GM23338 (cell line): ENCODE data around the gene REX1BD. TPM values are rescaled to one million over a fixed set of nuclear protein-coding genes. Genes with fewer than 3 reads are reported as not detected.

Experiments used
- ATAC-seq: fragments of 200-7000 bp; cut with Tn5 transposase; 3 replicates; pipeline ENCODE4 v1.9.1; 2020
- DNase-seq: peaks from one replicate; pipeline ENCODE4 v3.0.0-alpha.2; 2015; ENCODE audit warnings: low spot score
- H2AFZ ChIP-seq: fragments of 200-600 bp; sonication (generic); 2 replicates; pipeline ENCODE4 v1.8.0; 2016; ENCODE audit warnings: antibody characterized with exemption, mild to moderate bottlenecking, moderate library complexity
- H3F3A ChIP-seq: fragments of 200-600 bp; sonication (generic); replicated peaks from 2 replicates; pipeline ENCODE4 v1.8.0; 2017; ENCODE audit warnings: antibody characterized with exemption, mixed run types, low read depth
- H3K27ac ChIP-seq: fragments of 200-600 bp; sonication (generic); 2 replicates; pipeline ENCODE4 v1.6.1; 2016; ENCODE audit warnings: low read depth
- H3K27me3 ChIP-seq: fragments of 200-600 bp; sonication (generic); 2 replicates; pipeline ENCODE4 v1.8.0; 2016; ENCODE audit warnings: mild to moderate bottlenecking, mixed run types, moderate library complexity; ENCODE audit not compliant: insufficient read depth
- H3K36me3 ChIP-seq: fragments of 200-600 bp; sonication (generic); 2 replicates; pipeline ENCODE4 v1.8.0; 2016; ENCODE audit warnings: mild to moderate bottlenecking; ENCODE audit not compliant: insufficient read depth
- H3K4me1 ChIP-seq: fragments of 200-600 bp; sonication (generic); 2 replicates; pipeline ENCODE4 v1.8.0; 2016; ENCODE audit warnings: mild to moderate bottlenecking, moderate library complexity; ENCODE audit not compliant: insufficient read depth
- H3K4me2 ChIP-seq: fragments of 200-600 bp; sonication (generic); 2 replicates; pipeline ENCODE4 v1.7.1; 2017; ENCODE audit warnings: mixed run types
- H3K4me3 ChIP-seq: fragments of 200-600 bp; sonication (generic); 2 replicates; pipeline ENCODE4 v1.6.1; 2016; ENCODE audit warnings: mixed run types
- H3K79me2 ChIP-seq: fragments of 200-600 bp; sonication (generic); replicated peaks from 2 replicates; pipeline ENCODE4 v1.8.0; 2017; ENCODE audit warnings: mild to moderate bottlenecking; ENCODE audit not compliant: insufficient read depth
- H3K9me2 ChIP-seq: fragments of 200-600 bp; sonication (generic); 2 replicates; pipeline ENCODE4 v1.8.0; 2017; ENCODE audit not compliant: insufficient read depth
- H4K20me1 ChIP-seq: fragments of 200-600 bp; sonication (generic); replicated peaks from 2 replicates; pipeline ENCODE4 v1.8.0; 2017; ENCODE audit warnings: mild to moderate bottlenecking; ENCODE audit not compliant: insufficient read depth
- H3K27ac Mint-ChIP-seq: 2 replicates; pipeline ENCODE4 v1.8.0; 2020; ENCODE audit warnings: inconsistent platforms, mild to moderate bottlenecking, moderate library complexity, mixed read lengths
- H3K27me3 Mint-ChIP-seq: 3 replicates; pipeline ENCODE4 v1.8.0; 2022; ENCODE audit warnings: low read depth, mild to moderate bottlenecking, moderate library complexity, mixed read lengths, inconsistent platforms; ENCODE audit not compliant: insufficient read depth, poor library complexity
- H3K36me3 Mint-ChIP-seq: 3 replicates; pipeline ENCODE4 v1.8.0; 2021; ENCODE audit warnings: low read depth, mild to moderate bottlenecking, inconsistent platforms, moderate library complexity, mixed read lengths
- H3K4me1 Mint-ChIP-seq: 3 replicates; pipeline ENCODE4 v1.8.0; 2020; ENCODE audit warnings: mild to moderate bottlenecking, inconsistent platforms, mixed read lengths
- H3K4me3 Mint-ChIP-seq: 3 replicates; pipeline ENCODE4 v1.8.0; 2021; ENCODE audit warnings: moderate library complexity, mild to moderate bottlenecking, inconsistent platforms, mixed read lengths
- H3K9me3 Mint-ChIP-seq: 3 replicates; pipeline ENCODE4 v1.8.0; 2020; ENCODE audit warnings: moderate library complexity, mild to moderate bottlenecking, inconsistent platforms, mixed read lengths
- CREB1 ChIP-seq: fragments of 250-450 bp; sonication (Bioruptor Pico); IDR thresholded peaks from 2 replicates; pipeline ENCODE4 v1.5.0; 2020; ENCODE audit warnings: low read depth, mild to moderate bottlenecking, moderate library complexity
- CTCF ChIP-seq, 2 experiments: fragments of 200-600 bp in 1 of 2; sonication (generic) in 1 of 2; conservative IDR thresholded peaks; 2 replicates each; pipeline versions ENCODE4 v1.5.1 to v1.6.1; 2016 to 2017; ENCODE audit warnings: antibody characterized with exemption in 2 of 2, low read depth in 2 of 2, mild to moderate bottlenecking in 2 of 2, moderate library complexity in 1 of 2
- ETS1 ChIP-seq: IDR thresholded peaks from 2 replicates; pipeline ENCODE4 v1.6.1; 2016; ENCODE audit warnings: antibody characterized with exemption
- EZH2 ChIP-seq: fragments of 200-600 bp; sonication (generic); IDR thresholded peaks from one replicate; pipeline ENCODE4 v1.8.0; 2017; ENCODE audit warnings: antibody characterized with exemption, mild to moderate bottlenecking, low read depth; ENCODE audit not compliant: unreplicated experiment
- EZH2phosphoT487 ChIP-seq: fragments of 200-600 bp; sonication (generic); IDR thresholded peaks from one replicate; pipeline ENCODE4 v1.8.1; 2018; ENCODE audit warnings: antibody characterized with exemption; ENCODE audit not compliant: unreplicated experiment
- JUNB ChIP-seq: IDR thresholded peaks from one replicate; pipeline ENCODE4 v1.6.1; 2016; ENCODE audit warnings: antibody characterized with exemption; ENCODE audit not compliant: unreplicated experiment
- NANOG ChIP-seq: IDR thresholded peaks from 2 replicates; pipeline ENCODE4 v1.6.1; 2016; ENCODE audit warnings: antibody characterized with exemption, borderline replicate concordance
- STAT1 ChIP-seq: IDR thresholded peaks from one replicate; pipeline ENCODE4 v1.6.1; 2016; ENCODE audit warnings: antibody characterized with exemption; ENCODE audit not compliant: unreplicated experiment
- ZNF114 ChIP-seq: fragments of 250-450 bp; sonication (Bioruptor Pico); IDR thresholded peaks from 2 replicates; pipeline ENCODE4 v1.5.0; 2020; ENCODE audit warnings: mild to moderate bottlenecking, moderate library complexity
- ZNF331 ChIP-seq: fragments of 250-450 bp; sonication (Bioruptor Pico); IDR thresholded peaks from 2 replicates; pipeline ENCODE4 v1.5.0; 2020; ENCODE audit warnings: low read depth, mild to moderate bottlenecking, moderate library complexity
- ZNF462 ChIP-seq: fragments of 250-450 bp; sonication (Bioruptor Pico); IDR thresholded peaks from 2 replicates; pipeline ENCODE4 v1.5.0; 2020; ENCODE audit warnings: mild to moderate bottlenecking, moderate library complexity
- polyA plus RNA-seq: library from polyadenylated mRNA; unstranded; fragments of >200 nt; fragmentation: Nextera tagmentation; extraction: Ambion mirVana; gene quantifications from 2 replicates; pipeline ENCODE4 v1.2.1, GENCODE V29; 2016
- total RNA-seq: library from RNA; depleted of rRNA; stranded (reverse); fragments of >200 nt; shearing (Covaris generic); gene quantifications from 2 replicates; pipeline ENCODE4 v1.2.3, GENCODE V29; 2014

REX1BD gene
- total and polyA plus RNA-seq, 2 experiments from 2014 or later, result 124 to 138 TPM

- Histone ChIP-seq H4K20me1 (no peaks in the 10 kb centered on the region), H3K4me2 (no peak overlapping the region), H3F3A (no peaks in the 10 kb centered on the region), H3K27ac (no peak overlapping the region), H3K4me1 (no peaks in the 10 kb centered on the region), H3K79me2 (no peaks in the 10 kb centered on the region), H3K4me3 (no peak overlapping the region), H2AFZ (no peak overlapping the region), H3K36me3 (no peaks in the 10 kb centered on the region), H3K9me2 (0 out of 2 replicates have a peak, but pooled peaks cover 6% of the 10 kb centered on the region), H3K27me3 (peaks cover 9% of the 10 kb centered on the region)
- DNase-seq (no peak), ATAC-seq (no peak)
- no peaks in the 10 kb centered on the region for H3K4me1 Mint-ChIP-seq
- peaks cover 5% of the 10 kb centered on the region for H3K36me3 Mint-ChIP-seq
- H3K4me3 Mint-ChIP-seq, result no peak overlapping the region
- peaks cover 7% of the 10 kb centered on the region; the same call in 2 of the 3 replicates for H3K9me3 Mint-ChIP-seq
- H3K27ac Mint-ChIP-seq, result no peak overlapping the region
- no peak for TF ChIP-seq ZNF114 (CRISPR knock-in tag)
- TF ChIP-seq NANOG, result no peak
- TF ChIP-seq ZNF331 (CRISPR knock-in tag), result no peak
- no peak for TF ChIP-seq EZH2phosphoT487
- no peak for TF ChIP-seq JUNB
- peaks cover 12% of the 10 kb centered on the region for H3K27me3 Mint-ChIP-seq
Measured at GRCh38 chr19:18620311-18620710, 31.7 kb downstream of the REX1BD start.

- Histone ChIP-seq H3K4me1 (no peaks in the 10 kb centered on the region), H3K4me2 (no peak overlapping the region), H3K9me2 (0 out of 2 replicates have a peak, but pooled peaks cover 6% of the 10 kb centered on the region), H4K20me1 (no peaks in the 10 kb centered on the region), H3K4me3 (no peak overlapping the region), H3K36me3 (no peaks in the 10 kb centered on the region), H3K27me3 (peaks cover 3% of the 10 kb centered on the region), H3K79me2 (no peaks in the 10 kb centered on the region), H2AFZ (no peak overlapping the region), H3K27ac (no peak overlapping the region), H3F3A (no peaks in the 10 kb centered on the region)
- DNase-seq (no peak), ATAC-seq (no peak)
- Mint-ChIP-seq H3K4me1 (no peaks in the 10 kb centered on the region), H3K36me3 (peaks cover 5% of the 10 kb centered on the region), H3K27me3 (peaks cover 8% of the 10 kb centered on the region), H3K9me3 (peaks cover 7% of the 10 kb centered on the region; the same call in 2 of the 3 replicates), H3K4me3 (no peak overlapping the region), H3K27ac (no peak overlapping the region)
- no peak for TF ChIP-seq CTCF (conservative IDR thresholded peaks at IDR 0.05; ENCODE audit: low read depth in 2 of 2)
- no peak for TF ChIP-seq CREB1 (CRISPR knock-in tag)
- no peak for TF ChIP-seq EZH2
- no peak for TF ChIP-seq STAT1
- TF ChIP-seq ETS1, result no peak
- no peak for TF ChIP-seq NANOG
- no peak for TF ChIP-seq ZNF462 (CRISPR knock-in tag)
Measured at GRCh38 chr19:18620902-18621301, 32.3 kb downstream of the REX1BD start.
